NCI-H187 treated with DMSO at 0.1 percent for 48 hours (cell line): Measurements from ENCODE around the gene ATP8B3.

Source experiments
- DNase-seq: peaks from one replicate; lab custom pipeline; 2025; lab: John Stamatoyannopoulos, UW

The ATP8B3 gene

GRCh38 chr19:1811942-1812425 is at the start of gene ATP8B3:
TSS of gene ATP8B3 (minus strand) at chr19:1812276. CDS start at chr19:1811736, 540 bp downstream.
- DNase-seq: no peak

- no peak for DNase-seq
These were observed 49.5 kb upstream of the ATP8B3 start for GRCh38 chr19:1861599-1862031.

GRCh38 chr19:1860821-1861598 is 48.9 kb upstream of the ATP8B3 start:
- no peak for DNase-seq

- no peak for DNase-seq
These were observed 48.1 kb upstream of the ATP8B3 start for GRCh38 chr19:1860042-1860775.

GRCh38 chr19:1859331-1859781 is 47.3 kb upstream of the ATP8B3 start:
- DNase-seq: no peak

GRCh38 chr19:1858412-1859081 is 46.5 kb upstream of the ATP8B3 start:
- no peak for DNase-seq

GRCh38 chr19:1857648-1858326 is 45.7 kb upstream of the ATP8B3 start:
- DNase-seq: no peak

- no peak for DNase-seq
These were observed 44.9 kb upstream of the ATP8B3 start for GRCh38 chr19:1856698-1857603.

- no peak for DNase-seq
These were observed 44.2 kb upstream of the ATP8B3 start for GRCh38 chr19:1856345-1856697.

- DNase-seq: no peak
These were observed 43.8 kb upstream of the ATP8B3 start for GRCh38 chr19:1855828-1856255.

- no peak for DNase-seq
These were observed 43.2 kb upstream of the ATP8B3 start for GRCh38 chr19:1855040-1855827.

GRCh38 chr19:1854542-1855039 is 42.5 kb upstream of the ATP8B3 start:
- no peak for DNase-seq

GRCh38 chr19:1854039-1854541 is 42.0 kb upstream of the ATP8B3 start:
- DNase-seq: no peak

- DNase-seq: peak; percentile 39
These were observed 41.4 kb upstream of the ATP8B3 start for GRCh38 chr19:1853295-1854038.

GRCh38 chr19:1852581-1853128 is 40.6 kb upstream of the ATP8B3 start:
- no peak for DNase-seq

- DNase-seq: no peak
These were observed 39.8 kb upstream of the ATP8B3 start for GRCh38 chr19:1851654-1852580.
